ENCODE results near the gene BBX. TPM values are rescaled to one million over a fixed set of nuclear protein-coding genes. Genes with fewer than 3 reads are reported as not detected.
"Not testable (repeated sequence)": the region's sequence is repeated elsewhere in the genome, so short reads cannot be mapped to it uniquely, and the experiment has no call there.

The BBX gene
- total RNA-seq, 1 experiment from 2014 or later: 73.2 TPM

DNA sequence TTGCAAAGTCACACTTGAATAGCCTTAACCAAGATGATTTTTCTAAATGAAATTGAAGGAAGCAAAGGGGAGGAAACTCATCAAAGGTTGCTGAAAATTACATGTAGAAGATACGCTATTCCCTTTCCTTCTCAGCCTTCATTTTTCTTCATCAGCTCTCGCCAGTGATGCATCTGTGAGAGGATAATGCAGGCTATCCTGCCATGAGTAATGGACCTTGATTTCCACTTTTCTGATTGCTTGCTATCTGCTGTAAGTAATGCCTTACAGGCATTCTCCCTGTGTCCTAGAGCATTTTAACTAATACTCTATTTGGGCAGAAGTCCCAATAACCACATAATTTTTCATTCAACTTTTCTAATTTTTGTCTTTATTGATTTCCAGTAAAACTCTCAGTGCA, 162.6 kb downstream of the BBX start:
- H3K4me3 Mint-ChIP-seq (ENCODE audit: unreplicated experiment): no peak overlapping the region
- peaks cover 11% of the 10 kb centered on the region for H3K4me1 Mint-ChIP-seq (ENCODE audit: insufficient read depth, unreplicated experiment)
- CTCF ChIA-PET: interaction anchor here (8.3 kb wide), 1 partner anchor 9 kb away, joined by 75 read pairs; no protein-coding TSS in a partner anchor
- H3K9me3 Mint-ChIP-seq (ENCODE audit: unreplicated experiment): no peaks in the 10 kb centered on the region
- no peak overlapping the region for H3K27ac Mint-ChIP-seq (ENCODE audit: low read depth, unreplicated experiment)
- DNase-seq (ENCODE audit: unreplicated experiment): no peak
- H3K36me3 Mint-ChIP-seq (ENCODE audit: insufficient read depth, unreplicated experiment): peaks cover 5% of the 10 kb centered on the region
- POLR2A ChIA-PET: interaction anchor here (1.1 to 1.5 kb wide), 2 partner anchors 11 to 42 kb away, joined by 3 to 4 read pairs; no protein-coding TSS in a partner anchor
- TF ChIP-seq, protein P1, sequence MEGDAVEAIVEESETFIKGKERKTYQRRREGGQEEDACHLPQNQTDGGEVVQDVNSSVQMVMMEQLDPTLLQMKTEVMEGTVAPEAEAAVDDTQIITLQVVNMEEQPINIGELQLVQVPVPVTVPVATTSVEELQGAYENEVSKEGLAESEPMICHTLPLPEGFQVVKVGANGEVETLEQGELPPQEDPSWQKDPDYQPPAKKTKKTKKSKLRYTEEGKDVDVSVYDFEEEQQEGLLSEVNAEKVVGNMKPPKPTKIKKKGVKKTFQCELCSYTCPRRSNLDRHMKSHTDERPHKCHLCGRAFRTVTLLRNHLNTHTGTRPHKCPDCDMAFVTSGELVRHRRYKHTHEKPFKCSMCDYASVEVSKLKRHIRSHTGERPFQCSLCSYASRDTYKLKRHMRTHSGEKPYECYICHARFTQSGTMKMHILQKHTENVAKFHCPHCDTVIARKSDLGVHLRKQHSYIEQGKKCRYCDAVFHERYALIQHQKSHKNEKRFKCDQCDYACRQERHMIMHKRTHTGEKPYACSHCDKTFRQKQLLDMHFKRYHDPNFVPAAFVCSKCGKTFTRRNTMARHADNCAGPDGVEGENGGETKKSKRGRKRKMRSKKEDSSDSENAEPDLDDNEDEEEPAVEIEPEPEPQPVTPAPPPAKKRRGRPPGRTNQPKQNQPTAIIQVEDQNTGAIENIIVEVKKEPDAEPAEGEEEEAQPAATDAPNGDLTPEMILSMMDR (IDR thresholded peaks at IDR 0.05; ENCODE audit: unreplicated experiment): no peak
- intact Hi-C loops (cut with micrococcal nuclease): no loop called here
- no TSS peak for BruUV-seq (replicated peaks)
- no peaks in the 10 kb centered on the region for H3K27me3 Mint-ChIP-seq (ENCODE audit: insufficient read depth, unreplicated experiment)

DNA sequence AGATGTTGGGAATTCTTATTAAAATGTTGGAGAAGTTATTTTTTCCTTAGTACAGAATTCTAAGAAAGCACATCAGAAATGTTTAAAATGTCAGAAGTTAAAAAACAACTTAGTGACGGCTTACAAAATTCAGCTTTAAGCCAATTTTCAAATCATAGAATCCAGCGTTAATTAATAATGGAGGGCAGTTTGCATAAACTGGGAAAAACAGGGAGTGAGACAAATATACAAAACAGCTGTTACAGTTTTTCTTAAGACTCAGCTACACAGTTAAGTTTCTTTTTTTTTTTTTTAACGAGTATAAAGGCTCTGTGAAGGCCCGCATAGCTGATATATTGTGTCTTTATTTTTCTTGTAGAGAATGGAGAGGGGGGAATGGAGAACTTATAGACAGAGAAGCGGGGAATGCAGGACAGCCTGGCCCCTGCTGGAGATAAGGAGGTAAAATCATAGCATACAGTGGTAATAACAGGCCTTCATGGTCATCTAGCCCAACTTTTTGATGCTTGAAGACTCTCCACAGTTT, 164.4 kb downstream of the BBX start:
- BruUV-seq (replicated peaks): no TSS peak
- TF ChIP-seq, protein P1 (IDR thresholded peaks at IDR 0.05; ENCODE audit: unreplicated experiment): no peak
- CTCF ChIA-PET: interaction anchor here (0.6 to 8.3 kb wide), 7 partner anchors 10 to 856 kb away, joined by 3 to 75 read pairs (median 3); no protein-coding TSS in a partner anchor
- DNase-seq (ENCODE audit: unreplicated experiment): no peak
- POLR2A ChIA-PET: interaction anchor here (0.7 kb wide), 2 partner anchors 22 to 446 kb away, joined by 3 read pairs; no protein-coding TSS in a partner anchor
- Mint-ChIP-seq H3K27ac (ENCODE audit: low read depth, unreplicated experiment) (no peak overlapping the region), H3K4me3 (ENCODE audit: unreplicated experiment) (no peak overlapping the region), H3K27me3 (ENCODE audit: insufficient read depth, unreplicated experiment) (no peaks in the 10 kb centered on the region), H3K9me3 (ENCODE audit: unreplicated experiment) (no peaks in the 10 kb centered on the region), H3K36me3 (ENCODE audit: insufficient read depth, unreplicated experiment) (peaks cover 5% of the 10 kb centered on the region), H3K4me1 (ENCODE audit: insufficient read depth, unreplicated experiment) (peaks cover 8% of the 10 kb centered on the region)
- intact Hi-C loops (cut with micrococcal nuclease): no loop called here

DNA sequence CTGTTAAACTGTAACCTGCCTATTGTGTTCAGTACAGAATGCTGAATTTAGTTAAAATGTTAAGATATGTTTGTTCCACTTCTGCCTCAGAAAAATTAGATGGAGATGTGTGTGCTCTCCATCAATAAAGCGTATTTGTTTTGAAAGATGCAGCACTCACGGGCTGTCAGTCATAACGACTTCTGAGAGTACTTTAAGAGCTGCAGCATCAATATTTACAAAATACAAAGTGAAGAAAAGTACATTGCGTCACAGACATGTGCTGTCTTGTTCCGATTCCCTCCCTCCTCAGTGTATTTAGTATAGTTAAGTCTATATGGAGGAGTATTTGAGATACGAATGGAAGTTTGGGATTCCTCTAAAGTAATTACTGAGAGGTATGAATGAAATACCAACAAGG, 166.6 kb downstream of the BBX start:
- intact Hi-C loops (cut with micrococcal nuclease): no loop called here
- Mint-ChIP-seq H3K4me3 (ENCODE audit: unreplicated experiment) (peak overlapping the region; percentile 37), H3K9me3 (ENCODE audit: unreplicated experiment) (no peaks in the 10 kb centered on the region), H3K36me3 (ENCODE audit: insufficient read depth, unreplicated experiment) (peaks cover 2% of the 10 kb centered on the region), H3K27me3 (ENCODE audit: insufficient read depth, unreplicated experiment) (no peaks in the 10 kb centered on the region), H3K27ac (ENCODE audit: low read depth, unreplicated experiment) (peak overlapping the region; percentile 63), H3K4me1 (ENCODE audit: insufficient read depth, unreplicated experiment) (peaks cover 8% of the 10 kb centered on the region)
- POLR2A ChIA-PET: interaction anchor here (0.8 to 2.1 kb wide), 5 partner anchors 9 to 453 kb away, joined by 3 to 9 read pairs (median 4); no protein-coding TSS in a partner anchor
- peak; percentile 64 for DNase-seq (ENCODE audit: unreplicated experiment)
- no TSS peak for BruUV-seq (replicated peaks)
- TF ChIP-seq, protein P1 (IDR thresholded peaks at IDR 0.05; ENCODE audit: unreplicated experiment): no peak
- CTCF ChIA-PET: interaction anchor here (0.7 to 8.3 kb wide), 14 partner anchors 9 to 736 kb away, joined by 3 to 75 read pairs (median 7); no protein-coding TSS in a partner anchor

DNA sequence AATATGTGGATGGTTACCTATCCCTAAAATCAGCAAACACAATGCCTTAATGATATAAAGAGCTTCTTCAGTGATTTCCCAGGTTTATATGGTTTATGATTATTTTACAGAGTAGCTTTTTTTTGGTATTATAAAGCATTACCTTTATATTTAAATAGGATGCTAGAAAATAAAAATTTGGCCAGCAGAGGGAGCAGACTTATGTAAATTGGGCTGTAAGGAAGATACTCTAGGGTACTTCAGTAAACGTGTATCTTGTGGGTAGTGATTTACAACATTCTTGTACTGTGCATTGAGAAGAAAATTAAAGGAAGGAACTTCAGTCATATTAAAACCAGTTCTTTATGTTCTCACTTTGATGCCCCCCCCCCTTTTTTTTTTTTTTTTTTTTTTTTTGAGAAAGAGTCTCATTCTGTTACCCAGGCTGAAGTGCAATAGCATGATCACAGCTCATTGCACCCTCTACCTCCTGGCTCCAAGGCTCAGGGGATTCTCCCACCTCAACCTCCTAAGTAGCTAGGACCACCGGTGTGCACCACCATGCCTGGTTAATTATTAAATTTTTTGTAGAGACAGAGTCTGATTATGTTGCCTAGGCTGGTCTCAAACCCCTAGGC, 167.9 kb downstream of the BBX start:
- CTCF ChIA-PET: interaction anchor here (0.5 to 8.3 kb wide), 31 partner anchors 9 to 1911 kb away, joined by 3 to 75 read pairs (median 4); no protein-coding TSS in a partner anchor
- TF ChIP-seq, protein P1 (IDR thresholded peaks at IDR 0.05; ENCODE audit: unreplicated experiment): peak; percentile 43
- intact Hi-C loops (cut with micrococcal nuclease): loop anchor here (1.0 kb wide), 1 partner anchor 51 kb away; no protein-coding TSS in a partner anchor
- no peak overlapping the region for H3K4me3 Mint-ChIP-seq (ENCODE audit: unreplicated experiment)
- POLR2A ChIA-PET: interaction anchor here (0.5 to 2.1 kb wide), 7 partner anchors 9 to 454 kb away, joined by 3 to 9 read pairs (median 4); no protein-coding TSS in a partner anchor
- H3K36me3 Mint-ChIP-seq (ENCODE audit: insufficient read depth, unreplicated experiment): no peaks in the 10 kb centered on the region
- peaks cover 8% of the 10 kb centered on the region for H3K4me1 Mint-ChIP-seq (ENCODE audit: insufficient read depth, unreplicated experiment)
- no TSS peak for BruUV-seq (replicated peaks)
- H3K27ac Mint-ChIP-seq (ENCODE audit: low read depth, unreplicated experiment): peak overlapping the region; percentile 63
- no peaks in the 10 kb centered on the region for H3K27me3 Mint-ChIP-seq (ENCODE audit: insufficient read depth, unreplicated experiment)
- H3K9me3 Mint-ChIP-seq (ENCODE audit: unreplicated experiment): no peaks in the 10 kb centered on the region
- peak; percentile 65 for DNase-seq (ENCODE audit: unreplicated experiment)

DNA sequence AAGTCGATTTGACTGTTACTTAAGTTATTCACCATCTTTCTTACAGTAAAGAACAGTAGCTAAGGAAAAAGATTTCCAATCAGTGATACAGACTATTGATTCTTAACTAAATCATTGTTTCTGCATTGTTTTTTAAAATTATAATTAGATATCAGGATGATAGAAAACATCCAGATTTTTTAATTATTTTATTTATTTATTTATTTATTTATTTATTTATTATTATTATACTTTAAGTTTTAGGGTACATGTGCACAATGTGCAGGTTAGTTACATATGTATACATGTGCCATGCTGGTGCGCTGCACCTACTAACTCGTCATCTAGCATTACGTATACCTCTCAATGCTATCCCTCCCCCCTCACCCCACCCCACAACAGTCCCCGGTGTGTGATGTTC, 169.2 kb downstream of the BBX start:
- H3K27me3 Mint-ChIP-seq (ENCODE audit: insufficient read depth, unreplicated experiment); POLR2A ChIA-PET; H3K4me1 Mint-ChIP-seq (ENCODE audit: insufficient read depth, unreplicated experiment); BruUV-seq (replicated peaks); H3K36me3 Mint-ChIP-seq (ENCODE audit: insufficient read depth, unreplicated experiment); H3K27ac Mint-ChIP-seq (ENCODE audit: low read depth, unreplicated experiment); DNase-seq (ENCODE audit: unreplicated experiment); H3K4me3 Mint-ChIP-seq (ENCODE audit: unreplicated experiment); H3K9me3 Mint-ChIP-seq (ENCODE audit: unreplicated experiment); intact Hi-C loops (cut with micrococcal nuclease): not testable (repeated sequence)
- CTCF ChIA-PET: interaction anchor here (0.7 to 8.3 kb wide), 2 partner anchors 15 to 531 kb away, joined by 3 to 75 read pairs; no protein-coding TSS in a partner anchor

DNA sequence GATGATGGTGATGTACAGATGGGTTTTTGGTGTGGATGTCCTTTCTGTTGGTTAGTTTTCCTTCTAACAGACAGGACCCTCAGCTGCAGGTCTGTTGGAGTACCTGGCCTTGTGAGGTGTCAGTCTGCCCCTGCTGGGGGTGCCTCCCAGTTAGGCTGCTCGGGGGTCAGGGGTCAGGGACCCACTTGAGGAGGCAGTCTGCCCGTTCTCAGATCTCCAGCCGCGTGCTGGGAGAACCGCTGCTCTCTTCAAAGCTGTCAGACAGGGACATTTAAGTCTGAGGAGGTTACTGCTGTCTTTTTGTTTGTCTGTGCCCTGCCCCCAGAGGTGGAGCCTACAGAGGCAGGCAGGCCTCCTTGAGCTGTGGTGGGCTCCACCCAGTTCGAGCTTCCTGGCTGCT, 174.6 kb downstream of the BBX start:
- intact Hi-C loops (cut with micrococcal nuclease); H3K27me3 Mint-ChIP-seq (ENCODE audit: insufficient read depth, unreplicated experiment); H3K9me3 Mint-ChIP-seq (ENCODE audit: unreplicated experiment); CTCF ChIA-PET; H3K36me3 Mint-ChIP-seq (ENCODE audit: insufficient read depth, unreplicated experiment); H3K27ac Mint-ChIP-seq (ENCODE audit: low read depth, unreplicated experiment); DNase-seq (ENCODE audit: unreplicated experiment); POLR2A ChIA-PET; H3K4me3 Mint-ChIP-seq (ENCODE audit: unreplicated experiment); BruUV-seq (replicated peaks): not testable (repeated sequence)
- peaks cover 19% of the 10 kb centered on the region for H3K4me1 Mint-ChIP-seq (ENCODE audit: insufficient read depth, unreplicated experiment)
